ENCODE results near the gene STARD5.

Gene STARD5

DNA sequence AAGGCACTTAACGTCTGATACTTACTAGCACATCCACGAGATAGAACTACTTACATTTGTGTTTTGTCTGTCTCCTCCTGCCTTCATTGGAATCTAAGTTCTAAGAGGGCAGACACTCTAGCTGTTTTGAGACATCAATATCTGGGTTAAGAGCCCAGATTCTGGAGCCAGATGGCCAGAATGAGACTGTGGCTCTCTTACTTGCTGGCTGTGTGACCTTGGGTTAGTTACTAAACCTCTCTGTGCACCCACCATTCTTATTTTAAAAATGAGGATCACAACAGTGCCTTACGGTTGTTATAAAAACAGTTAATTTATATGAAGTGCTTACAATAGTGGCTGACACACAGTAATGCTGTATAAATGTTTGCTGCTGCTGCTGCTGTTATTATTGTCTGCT, 7.7 kb downstream of the STARD5 start:
- H3K9me3 ChIP-seq (ENCODE audit: insufficient read depth, low read depth, low read length): no peaks in the 10 kb centered on the region
- H3K27me3 ChIP-seq (ENCODE audit: insufficient read depth, low read length, poor library complexity, severe bottlenecking): no peaks in the 10 kb centered on the region
- no peak overlapping the region for H3K9ac ChIP-seq (ENCODE audit: low read depth, low read length, poor library complexity, severe bottlenecking)
- H4K20me1 ChIP-seq (ENCODE audit: insufficient read depth, low read length, poor library complexity, severe bottlenecking): no peaks in the 10 kb centered on the region
- no peaks in the 10 kb centered on the region for H3K79me2 ChIP-seq (ENCODE audit: insufficient read depth, low read length)
- no peak overlapping the region for H3K4me3 ChIP-seq (ENCODE audit: low read length, poor library complexity, severe bottlenecking)
- H3K36me3 ChIP-seq (ENCODE audit: insufficient read depth, low read length): peaks cover 16% of the 10 kb centered on the region; the same call in 1 of the 2 replicates
- H3F3A ChIP-seq (ENCODE audit: low read depth): no peaks in the 10 kb centered on the region
- H3K9me2 ChIP-seq (replicated peaks; ENCODE audit: low read depth, low read length): no peaks in the 10 kb centered on the region
- H3K4me2 ChIP-seq (ENCODE audit: low read depth, low read length, poor library complexity, severe bottlenecking): no peak overlapping the region
- no peak overlapping the region for H2AFZ ChIP-seq (ENCODE audit: low read length)
- no peaks in the 10 kb centered on the region for H3K4me1 ChIP-seq (ENCODE audit: insufficient read depth, low read length, poor library complexity, severe bottlenecking)
- TF ChIP-seq EZH2phosphoT487 (IDR thresholded peaks at IDR 0.05; ENCODE audit: borderline replicate concordance): no peak
- TF ChIP-seq, protein P1, sequence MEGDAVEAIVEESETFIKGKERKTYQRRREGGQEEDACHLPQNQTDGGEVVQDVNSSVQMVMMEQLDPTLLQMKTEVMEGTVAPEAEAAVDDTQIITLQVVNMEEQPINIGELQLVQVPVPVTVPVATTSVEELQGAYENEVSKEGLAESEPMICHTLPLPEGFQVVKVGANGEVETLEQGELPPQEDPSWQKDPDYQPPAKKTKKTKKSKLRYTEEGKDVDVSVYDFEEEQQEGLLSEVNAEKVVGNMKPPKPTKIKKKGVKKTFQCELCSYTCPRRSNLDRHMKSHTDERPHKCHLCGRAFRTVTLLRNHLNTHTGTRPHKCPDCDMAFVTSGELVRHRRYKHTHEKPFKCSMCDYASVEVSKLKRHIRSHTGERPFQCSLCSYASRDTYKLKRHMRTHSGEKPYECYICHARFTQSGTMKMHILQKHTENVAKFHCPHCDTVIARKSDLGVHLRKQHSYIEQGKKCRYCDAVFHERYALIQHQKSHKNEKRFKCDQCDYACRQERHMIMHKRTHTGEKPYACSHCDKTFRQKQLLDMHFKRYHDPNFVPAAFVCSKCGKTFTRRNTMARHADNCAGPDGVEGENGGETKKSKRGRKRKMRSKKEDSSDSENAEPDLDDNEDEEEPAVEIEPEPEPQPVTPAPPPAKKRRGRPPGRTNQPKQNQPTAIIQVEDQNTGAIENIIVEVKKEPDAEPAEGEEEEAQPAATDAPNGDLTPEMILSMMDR (conservative IDR thresholded peaks at IDR 0.05; ENCODE audit: low read length): no peak

DNA sequence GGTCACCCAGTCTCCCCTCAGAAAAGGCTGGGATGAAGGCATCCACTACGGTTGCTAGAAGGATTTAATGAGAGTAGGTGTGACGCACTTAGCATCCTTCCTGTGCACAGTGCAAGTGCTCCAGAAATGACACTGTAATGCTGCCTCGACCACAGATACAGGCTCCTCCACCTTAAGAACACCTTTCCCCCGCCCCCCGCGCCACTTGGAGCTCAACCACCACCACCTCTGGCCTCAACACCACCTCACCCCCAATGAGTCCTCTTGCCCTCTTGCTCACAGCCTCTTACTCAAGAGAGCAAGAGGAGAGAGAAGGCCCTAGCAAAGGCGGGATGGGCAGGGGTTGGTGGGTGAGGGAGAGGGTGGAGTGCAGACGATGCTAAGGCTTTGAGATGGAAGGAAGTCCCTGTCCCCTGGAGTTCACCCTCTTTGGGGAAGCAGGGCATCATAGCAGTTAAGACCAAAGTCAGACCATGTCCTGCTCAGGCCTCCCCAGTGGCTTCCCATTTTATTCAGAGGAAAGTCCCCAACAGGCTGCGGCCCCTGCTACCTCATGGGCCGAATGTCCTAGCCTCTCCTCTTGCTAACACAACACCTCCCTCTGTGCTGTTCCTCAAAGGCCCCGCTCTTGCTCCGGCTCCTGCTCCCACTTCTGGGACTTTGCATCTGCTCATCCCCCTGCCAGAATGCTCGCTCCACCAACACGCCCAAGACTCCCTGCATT, 8.3 kb downstream of the STARD5 start:
- Histone ChIP-seq H3F3A (ENCODE audit: low read depth) (no peaks in the 10 kb centered on the region), H2AFZ (ENCODE audit: low read length) (no peak overlapping the region), H3K4me3 (ENCODE audit: low read length, poor library complexity, severe bottlenecking) (no peak overlapping the region), H3K9me3 (ENCODE audit: insufficient read depth, low read depth, low read length) (no peaks in the 10 kb centered on the region), H3K9me2 (replicated peaks; ENCODE audit: low read depth, low read length) (no peaks in the 10 kb centered on the region), H3K79me2 (ENCODE audit: insufficient read depth, low read length) (no peaks in the 10 kb centered on the region), H3K4me1 (ENCODE audit: insufficient read depth, low read length, poor library complexity, severe bottlenecking) (no peaks in the 10 kb centered on the region), H4K20me1 (ENCODE audit: insufficient read depth, low read length, poor library complexity, severe bottlenecking) (no peaks in the 10 kb centered on the region), H3K27me3 (ENCODE audit: insufficient read depth, low read length, poor library complexity, severe bottlenecking) (no peaks in the 10 kb centered on the region), H3K36me3 (ENCODE audit: insufficient read depth, low read length) (peaks cover 16% of the 10 kb centered on the region; the same call in 1 of the 2 replicates), H3K4me2 (ENCODE audit: low read depth, low read length, poor library complexity, severe bottlenecking) (no peak overlapping the region), H3K9ac (ENCODE audit: low read depth, low read length, poor library complexity, severe bottlenecking) (no peak overlapping the region)
- no peak for TF ChIP-seq EZH2phosphoT487 (IDR thresholded peaks at IDR 0.05; ENCODE audit: borderline replicate concordance)
- TF ChIP-seq, protein P1 (conservative IDR thresholded peaks at IDR 0.05; ENCODE audit: low read length): no peak

DNA sequence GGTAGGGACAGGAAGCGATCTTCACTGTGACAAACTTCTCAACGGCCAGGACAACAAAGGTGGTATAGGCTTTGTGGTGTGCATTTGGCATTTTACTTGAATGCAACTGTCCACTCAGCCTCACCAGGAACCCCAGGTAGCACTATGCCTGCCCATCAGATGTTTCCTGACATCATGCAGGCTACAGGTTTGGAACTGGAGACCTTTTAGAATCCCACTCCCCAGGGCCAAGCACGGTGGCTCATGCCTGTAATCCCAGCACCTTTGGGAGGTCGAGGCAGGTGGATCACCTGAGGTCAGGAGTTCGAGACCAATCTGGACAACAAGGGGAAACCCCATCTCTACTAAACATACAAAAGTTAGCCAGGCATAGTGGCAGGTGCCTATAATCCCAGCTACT, 9.6 kb downstream of the STARD5 start:
- H2AFZ ChIP-seq (ENCODE audit: low read length): no peak overlapping the region
- H3K4me1 ChIP-seq (ENCODE audit: insufficient read depth, low read length, poor library complexity, severe bottlenecking): no peaks in the 10 kb centered on the region
- no peak for TF ChIP-seq EZH2phosphoT487 (IDR thresholded peaks at IDR 0.05; ENCODE audit: borderline replicate concordance)
- TF ChIP-seq, protein P1 (conservative IDR thresholded peaks at IDR 0.05; ENCODE audit: low read length): no peak
- H3K9me2 ChIP-seq (replicated peaks; ENCODE audit: low read depth, low read length): no peaks in the 10 kb centered on the region
- H3K79me2 ChIP-seq (ENCODE audit: insufficient read depth, low read length): no peaks in the 10 kb centered on the region
- no peak overlapping the region for H3K9ac ChIP-seq (ENCODE audit: low read depth, low read length, poor library complexity, severe bottlenecking)
- H3K9me3 ChIP-seq (ENCODE audit: insufficient read depth, low read depth, low read length): no peaks in the 10 kb centered on the region
- H3K4me2 ChIP-seq (ENCODE audit: low read depth, low read length, poor library complexity, severe bottlenecking): no peak overlapping the region
- no peaks in the 10 kb centered on the region for H3F3A ChIP-seq (ENCODE audit: low read depth)
- no peaks in the 10 kb centered on the region for H4K20me1 ChIP-seq (ENCODE audit: insufficient read depth, low read length, poor library complexity, severe bottlenecking)
- no peaks in the 10 kb centered on the region for H3K27me3 ChIP-seq (ENCODE audit: insufficient read depth, low read length, poor library complexity, severe bottlenecking)
- H3K36me3 ChIP-seq (ENCODE audit: insufficient read depth, low read length): peaks cover 23% of the 10 kb centered on the region; the same call in 1 of the 2 replicates
- H3K4me3 ChIP-seq (ENCODE audit: low read length, poor library complexity, severe bottlenecking): no peak overlapping the region
